ENCODE measurements around the gene CLOCK. TPM values are rescaled to one million over a fixed set of nuclear protein-coding genes. Genes with fewer than 3 reads are reported as not detected.

Gene CLOCK
- total and polyA plus RNA-seq, 9 of the 15 experiments (the other 6 are each of a cell fraction or from before 2014, with no cell fraction given): 3.7 to 14.4 (median 9.4) TPM

DNA sequence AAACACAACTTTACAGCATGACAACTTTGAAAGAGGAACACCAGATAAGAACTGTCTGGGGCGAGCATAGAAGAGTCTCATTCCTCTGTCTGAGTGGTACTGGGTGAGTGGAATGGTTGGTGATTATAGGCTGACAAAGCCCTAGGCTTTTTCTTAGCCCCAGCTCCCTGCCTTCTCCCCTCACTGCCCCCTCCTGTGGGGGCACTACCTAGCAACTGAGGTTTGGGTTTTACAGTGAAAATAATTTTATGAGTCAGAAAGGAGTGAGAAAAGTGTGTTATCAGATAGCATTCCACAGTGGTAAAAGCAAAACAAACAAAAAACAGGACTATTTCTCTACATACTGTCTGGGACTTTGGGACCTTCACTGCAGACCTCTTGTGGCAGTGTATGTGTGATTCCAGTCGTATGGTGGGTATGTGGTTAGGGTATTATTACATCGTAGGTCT lies 161.5 kb downstream of the CLOCK start:
- peak overlapping the region; percentile 52 for H3K27ac ChIP-seq (ENCODE audit: extremely low read depth, low read depth, low read length)
- peak overlapping the region; percentile 61 for H3K4me2 ChIP-seq (ENCODE audit: insufficient read depth, low read length)
- H4K20me1 ChIP-seq (replicated peaks; ENCODE audit: control insufficient read depth, insufficient read depth, low read length): no peaks in the 10 kb centered on the region
- 16% methylated on average over 3 of the region's 3 CpGs for WGBS (ENCODE audit: insufficient coverage, low coverage, missing lambda C conversion rate)
- in situ Hi-C loops (cut with MboI) (no loop called here), intact Hi-C loops (cut with micrococcal nuclease) (no loop called here)
- H3K4me3 ChIP-seq: no peak overlapping the region
- POLR2A ChIA-PET: interaction anchor here (1.0 kb wide), 2 partner anchors 8 to 9 kb away, joined by 4 read pairs; no protein-coding TSS in a partner anchor
- peak; percentile 51 for FAIRE-seq
- no peaks in the 10 kb centered on the region for H3K27me3 ChIP-seq (ENCODE audit: control insufficient read depth in 2 of 2, insufficient read depth in 2 of 2, low read length in 2 of 2)
- no peaks in the 10 kb centered on the region for H3K9me3 ChIP-seq (replicated peaks; ENCODE audit: control insufficient read depth, insufficient read depth, low read depth, low read length)
- H3K4me1 ChIP-seq (replicated peaks in 1 of 2; ENCODE audit: control insufficient read depth in 2 of 2, insufficient read depth in 2 of 2, low read length in 2 of 2): peaks cover 21 to 39% of the 10 kb centered on the region in 2 experiments
- H3K79me2 ChIP-seq (ENCODE audit: control insufficient read depth, insufficient read depth, low read length): no peaks in the 10 kb centered on the region
- peak; percentile 42 to 47 (median 46) for DNase-seq (ENCODE audit: extremely low read depth in 1 of 4, low spot score in 3 of 4)
- no peaks in the 10 kb centered on the region for H3K9me1 ChIP-seq (ENCODE audit: control insufficient read depth, insufficient read depth, low read length)
- H3K36me3 ChIP-seq (ENCODE audit: control insufficient read depth, insufficient read depth, low read length): no peaks in the 10 kb centered on the region
- H2AFZ ChIP-seq (ENCODE audit: low read depth, low read length): peak overlapping the region; percentile 77
- peak; percentile 46 for ATAC-seq
- CTCF ChIA-PET (ENCODE audit: low intra/inter-chr PET ratio): no interaction called here
- no TSS peak for BruUV-seq (replicated peaks)
- peak overlapping the region; percentile 22 to 32; a peak in 3 of 4 replicates for H3K9ac ChIP-seq (ENCODE audit: insufficient read depth in 1 of 2, low read depth in 2 of 2, low read length in 2 of 2)
- TF ChIP-seq ZNF133 (CRISPR knock-in tag; IDR thresholded peaks at IDR 0.05) (no peak), DMBX1 (CRISPR knock-in tag; IDR thresholded peaks at IDR 0.05; ENCODE audit: borderline replicate concordance) (no peak), SLC30A9 (CRISPR knock-in tag; IDR thresholded peaks at IDR 0.05) (no peak), EHMT2 (IDR thresholded peaks at IDR 0.05) (no peak), EP300 (IDR thresholded peaks at IDR 0.05; ENCODE audit: low read length) (no peak), SMAD4 (CRISPR knock-in tag; conservative IDR thresholded peaks at IDR 0.05) (peak; percentile 31; the same call in 1 of the 2 replicates), SMC3 (conservative IDR thresholded peaks at IDR 0.05; ENCODE audit: insufficient read depth, low read depth, low read length) (no peak), NCOA1 (IDR thresholded peaks at IDR 0.05; ENCODE audit: low read depth) (no peak), ZNF696 (CRISPR knock-in tag; conservative IDR thresholded peaks at IDR 0.05) (no peak), RFX1 (IDR thresholded peaks at IDR 0.05) (peak; percentile 26; the same call in 1 of the 2 replicates), NONO (IDR thresholded peaks at IDR 0.05; ENCODE audit: low read depth in 2 of 2, low read length in 1 of 2) (no peak), IRF2 (CRISPR knock-in tag; IDR thresholded peaks at IDR 0.05) (no peak), SP1 (CRISPR knock-in tag; IDR thresholded peaks at IDR 0.05) (0 out of 2 replicates have a peak, but pooled peaks have one; percentile 36), HLTF (IDR thresholded peaks at IDR 0.05) (no peak), C11orf30 (IDR thresholded peaks at IDR 0.05; ENCODE audit: low read depth) (no peak), POLR2G (IDR thresholded peaks at IDR 0.05; ENCODE audit: low read depth, low read length) (no peak), ZFPM2 (CRISPR knock-in tag; IDR thresholded peaks at IDR 0.05) (no peak), ARID1B (IDR thresholded peaks at IDR 0.05) (peak; percentile 64)
- TF ChIP-seq, protein P1, sequence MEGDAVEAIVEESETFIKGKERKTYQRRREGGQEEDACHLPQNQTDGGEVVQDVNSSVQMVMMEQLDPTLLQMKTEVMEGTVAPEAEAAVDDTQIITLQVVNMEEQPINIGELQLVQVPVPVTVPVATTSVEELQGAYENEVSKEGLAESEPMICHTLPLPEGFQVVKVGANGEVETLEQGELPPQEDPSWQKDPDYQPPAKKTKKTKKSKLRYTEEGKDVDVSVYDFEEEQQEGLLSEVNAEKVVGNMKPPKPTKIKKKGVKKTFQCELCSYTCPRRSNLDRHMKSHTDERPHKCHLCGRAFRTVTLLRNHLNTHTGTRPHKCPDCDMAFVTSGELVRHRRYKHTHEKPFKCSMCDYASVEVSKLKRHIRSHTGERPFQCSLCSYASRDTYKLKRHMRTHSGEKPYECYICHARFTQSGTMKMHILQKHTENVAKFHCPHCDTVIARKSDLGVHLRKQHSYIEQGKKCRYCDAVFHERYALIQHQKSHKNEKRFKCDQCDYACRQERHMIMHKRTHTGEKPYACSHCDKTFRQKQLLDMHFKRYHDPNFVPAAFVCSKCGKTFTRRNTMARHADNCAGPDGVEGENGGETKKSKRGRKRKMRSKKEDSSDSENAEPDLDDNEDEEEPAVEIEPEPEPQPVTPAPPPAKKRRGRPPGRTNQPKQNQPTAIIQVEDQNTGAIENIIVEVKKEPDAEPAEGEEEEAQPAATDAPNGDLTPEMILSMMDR (IDR thresholded peaks at IDR 0.05 in 2 of 3, conservative IDR thresholded peaks at IDR 0.05 in 1 of 3; ENCODE audit: insufficient read depth in 2 of 3, low read depth in 1 of 3, low read length in 3 of 3): peak in 2 of 3 experiments; percentile 7 to 14; a peak in 1 of 6 replicates
- TF ChIP-seq, protein P2, sequence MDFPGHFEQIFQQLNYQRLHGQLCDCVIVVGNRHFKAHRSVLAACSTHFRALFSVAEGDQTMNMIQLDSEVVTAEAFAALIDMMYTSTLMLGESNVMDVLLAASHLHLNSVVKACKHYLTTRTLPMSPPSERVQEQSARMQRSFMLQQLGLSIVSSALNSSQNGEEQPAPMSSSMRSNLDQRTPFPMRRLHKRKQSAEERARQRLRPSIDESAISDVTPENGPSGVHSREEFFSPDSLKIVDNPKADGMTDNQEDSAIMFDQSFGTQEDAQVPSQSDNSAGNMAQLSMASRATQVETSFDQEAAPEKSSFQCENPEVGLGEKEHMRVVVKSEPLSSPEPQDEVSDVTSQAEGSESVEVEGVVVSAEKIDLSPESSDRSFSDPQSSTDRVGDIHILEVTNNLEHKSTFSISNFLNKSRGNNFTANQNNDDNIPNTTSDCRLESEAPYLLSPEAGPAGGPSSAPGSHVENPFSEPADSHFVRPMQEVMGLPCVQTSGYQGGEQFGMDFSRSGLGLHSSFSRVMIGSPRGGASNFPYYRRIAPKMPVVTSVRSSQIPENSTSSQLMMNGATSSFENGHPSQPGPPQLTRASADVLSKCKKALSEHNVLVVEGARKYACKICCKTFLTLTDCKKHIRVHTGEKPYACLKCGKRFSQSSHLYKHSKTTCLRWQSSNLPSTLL (IDR thresholded peaks at IDR 0.05): no peak

Measured in K562 (cell line).